Large intestine (tissue), 3 donors: ENCODE data around the gene LRRC8D. TPM values are rescaled to one million over a fixed set of nuclear protein-coding genes. Genes with fewer than 3 reads are reported as not detected.

Source experiments
- DNase-seq, 2 donors: peaks; one replicate each; pipeline versions ENCODE4 v3.0.0 to v3.0.0-alpha.2; 2013
- H3K27ac ChIP-seq: one replicate; pipeline ENCODE4 v1.5.1; 2013; ENCODE audit warnings: low read length
- H3K27me3 ChIP-seq: 2 replicates; pipeline ENCODE4 v1.6.1; 2013; ENCODE audit warnings: low read length; ENCODE audit not compliant: control insufficient read depth, insufficient read depth
- H3K36me3 ChIP-seq: 2 replicates; pipeline ENCODE4 v1.6.1; 2013; ENCODE audit warnings: low read length; ENCODE audit not compliant: control insufficient read depth, insufficient read depth
- H3K4me1 ChIP-seq: one replicate; pipeline ENCODE4 v1.6.1; 2013; ENCODE audit warnings: low read length; ENCODE audit not compliant: control insufficient read depth, insufficient read depth
- H3K4me3 ChIP-seq: one replicate; pipeline ENCODE4 v1.5.1; 2013; ENCODE audit warnings: low read length
- H3K9me3 ChIP-seq: one replicate; pipeline ENCODE4 v1.6.1; 2013; ENCODE audit warnings: mild to moderate bottlenecking, low read depth, low read length, moderate library complexity; ENCODE audit not compliant: control insufficient read depth
- WGBS: methylation state at CpG from one replicate; pipeline ENCODE4 v1.1.5; 2013; ENCODE audit warnings: low lambda C conversion rate; ENCODE audit not compliant: insufficient coverage; 5-methylcytosine and 5-hydroxymethylcytosine counted together
- polyA plus RNA-seq: library from polyadenylated mRNA; unstranded; fragments of 120-200 nt; gene quantifications from one replicate; pipeline ENCODE4 v1.2.1, GENCODE V29; 2013

LRRC8D gene
- polyA plus RNA-seq, 1 donor, result 33.3 TPM

- no CpG with 5 or more reads among the region's 1 CpG for WGBS
- no peaks in the 10 kb centered on the region for H3K27me3 ChIP-seq
- H3K27ac ChIP-seq, result no peak overlapping the region
- DNase-seq, result no peak
- H3K9me3 ChIP-seq, result no peaks in the 10 kb centered on the region
- H3K4me1 ChIP-seq, result no peaks in the 10 kb centered on the region
- H3K36me3 ChIP-seq, result peaks cover 23% of the 10 kb centered on the region
- H3K4me3 ChIP-seq, result no peak overlapping the region
Observed at GRCh38 chr1:89936694-89937093, 115.9 kb downstream of the LRRC8D start.

DNA sequence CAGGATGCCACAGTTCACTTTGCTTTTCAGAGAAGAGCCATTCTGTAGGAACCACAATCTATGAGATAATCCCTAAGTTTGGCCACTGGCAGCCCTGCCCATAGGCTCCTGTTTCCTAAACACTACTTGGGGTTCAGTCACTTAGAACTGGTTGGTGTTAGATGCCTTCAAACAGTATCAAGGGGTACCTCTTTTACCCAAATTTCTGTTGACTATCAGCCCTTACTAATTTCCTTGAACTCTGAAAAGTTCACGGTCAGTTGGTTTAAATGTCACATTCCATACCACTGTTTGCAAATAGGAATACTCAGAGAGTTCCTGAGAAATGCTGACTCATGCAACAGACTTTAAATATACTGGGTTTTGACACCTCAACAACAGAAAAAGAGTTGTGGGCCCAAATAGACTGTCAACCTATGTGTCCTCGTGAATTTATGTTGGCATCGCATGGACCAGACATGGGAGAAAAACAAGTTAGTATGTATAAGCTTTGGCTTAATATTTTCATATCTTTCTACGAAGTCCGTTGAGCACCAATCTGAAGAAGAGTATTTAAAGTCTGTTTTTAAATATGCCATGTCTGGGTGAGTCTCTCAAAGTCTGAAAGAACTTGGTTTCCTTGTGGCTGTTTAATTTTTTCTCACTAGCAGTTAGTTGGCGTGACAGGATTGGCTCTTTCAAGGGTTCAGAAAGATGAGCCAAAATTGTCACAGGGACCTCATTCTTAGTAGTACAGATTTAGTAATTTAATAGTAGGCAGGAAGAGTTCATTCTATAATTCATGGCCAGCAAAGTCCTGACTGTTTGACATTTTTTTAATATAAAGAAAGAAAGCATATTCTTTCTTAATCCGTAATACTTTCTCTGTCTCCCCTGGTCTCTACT lies 117.6 kb downstream of the LRRC8D start:
- no peaks in the 10 kb centered on the region for H3K27me3 ChIP-seq
- H3K4me1 ChIP-seq, result peaks cover 10% of the 10 kb centered on the region
- H3K27ac ChIP-seq, result no peak overlapping the region
- H3K9me3 ChIP-seq, result no peaks in the 10 kb centered on the region
- H3K4me3 ChIP-seq, result no peak overlapping the region
- peaks cover 18% of the 10 kb centered on the region for H3K36me3 ChIP-seq
- WGBS, result 100% methylated on average over 1 of the region's 7 CpGs
- no peak for DNase-seq

- Histone ChIP-seq H3K4me1 (peaks cover 10% of the 10 kb centered on the region), H3K4me3 (no peak overlapping the region), H3K27ac (no peak overlapping the region), H3K36me3 (peaks cover 11% of the 10 kb centered on the region), H3K27me3 (no peaks in the 10 kb centered on the region), H3K9me3 (no peaks in the 10 kb centered on the region)
- WGBS, result 100% methylated on average over 1 of the region's 7 CpGs
- DNase-seq, result no peak
Observed at GRCh38 chr1:89939059-89939570, 118.3 kb downstream of the LRRC8D start.

- DNase-seq, result no peak
- H3K27ac ChIP-seq, result no peak overlapping the region
- no peak overlapping the region for H3K4me3 ChIP-seq
- no CpG with 5 or more reads among the region's 9 CpGs for WGBS
- H3K9me3 ChIP-seq, result no peaks in the 10 kb centered on the region
- peaks cover 10% of the 10 kb centered on the region for H3K4me1 ChIP-seq
- no peaks in the 10 kb centered on the region for H3K27me3 ChIP-seq
- H3K36me3 ChIP-seq, result peaks cover 4% of the 10 kb centered on the region
Observed at GRCh38 chr1:89939693-89940438, 119.0 kb downstream of the LRRC8D start.

GRCh38 chr1:89941110-89941766 lies 120.4 kb downstream of the LRRC8D start:
- Histone ChIP-seq H3K9me3 (no peaks in the 10 kb centered on the region), H3K27ac (no peak overlapping the region), H3K36me3 (no peaks in the 10 kb centered on the region), H3K27me3 (no peaks in the 10 kb centered on the region), H3K4me1 (peaks cover 10% of the 10 kb centered on the region), H3K4me3 (no peak overlapping the region)
- 100% methylated on average over 2 of the region's 6 CpGs for WGBS
- DNase-seq, result no peak

DNA sequence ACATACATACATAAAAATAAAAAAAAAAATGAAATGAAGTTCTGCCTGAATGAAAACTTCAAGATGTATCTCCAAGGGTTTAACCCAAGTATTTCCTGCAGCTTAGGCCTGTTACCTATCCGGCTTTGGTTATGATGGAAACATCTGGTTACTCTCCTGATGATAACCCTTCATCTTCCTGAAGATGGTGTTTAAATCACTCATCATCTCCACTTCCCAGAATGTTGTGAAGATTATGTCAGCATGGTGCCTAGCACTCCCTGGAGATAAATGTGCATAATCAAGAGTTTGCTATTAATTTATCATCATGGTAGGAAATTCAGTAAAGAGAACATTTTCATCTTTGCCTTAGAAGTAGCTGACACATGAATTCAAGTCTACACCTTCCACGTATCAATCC lies 121.2 kb downstream of the LRRC8D start:
- no peak for DNase-seq
- H3K9me3 ChIP-seq, result no peaks in the 10 kb centered on the region
- no peaks in the 10 kb centered on the region for H3K27me3 ChIP-seq
- peaks cover 10% of the 10 kb centered on the region for H3K4me1 ChIP-seq
- no CpG with 5 or more reads among the region's 2 CpGs for WGBS
- H3K27ac ChIP-seq, result no peak overlapping the region
- H3K4me3 ChIP-seq, result no peak overlapping the region
- H3K36me3 ChIP-seq, result no peaks in the 10 kb centered on the region

DNA sequence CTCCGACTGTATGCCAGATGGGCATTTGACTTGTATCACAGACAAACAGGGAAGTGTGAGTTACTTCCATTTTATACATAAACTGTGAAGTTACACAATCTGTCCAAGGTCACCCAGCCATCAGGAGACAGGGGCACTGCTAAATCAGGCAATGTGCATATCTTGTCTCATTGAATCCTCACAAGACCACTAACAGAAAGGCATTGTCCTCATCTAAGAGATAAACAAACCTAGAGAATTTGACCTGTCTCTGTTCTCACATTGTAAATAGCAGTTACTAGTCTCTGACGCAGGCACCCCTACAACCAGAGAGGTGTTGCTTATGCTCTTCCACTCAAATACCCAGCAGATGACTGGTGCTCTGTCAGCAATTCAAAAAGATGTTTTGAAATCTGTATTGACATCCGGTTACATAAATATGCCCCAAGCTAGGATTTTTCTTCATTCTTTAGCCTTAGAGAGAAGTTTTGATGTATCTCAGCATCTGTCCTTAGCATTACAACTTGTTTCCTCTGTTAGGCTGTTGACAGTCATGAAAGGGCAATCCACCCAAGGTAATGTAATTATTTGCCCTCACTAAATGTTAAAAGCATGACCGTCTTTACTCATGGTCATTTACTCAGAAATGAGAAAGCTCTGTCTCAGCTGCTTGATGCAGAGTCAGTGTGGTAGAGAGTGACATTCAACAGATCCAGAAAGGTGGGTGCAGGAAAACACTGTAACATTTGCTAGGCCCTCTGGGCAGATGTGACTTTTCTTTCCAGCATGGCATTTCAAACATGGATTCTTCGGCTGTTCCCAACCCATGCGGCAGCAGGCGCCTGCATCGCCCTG lies 122.2 kb downstream of the LRRC8D start:
- Histone ChIP-seq H3K9me3 (no peaks in the 10 kb centered on the region), H3K4me1 (peaks cover 10% of the 10 kb centered on the region), H3K36me3 (no peaks in the 10 kb centered on the region), H3K27me3 (no peaks in the 10 kb centered on the region), H3K4me3 (no peak overlapping the region), H3K27ac (peak overlapping the region; percentile 33)
- DNase-seq, result peak in 1 of 2 donors; percentile 29
- WGBS, result 67% methylated on average over 5 of the region's 8 CpGs

GRCh38 chr1:89943846-89944781 lies 123.3 kb downstream of the LRRC8D start:
- Histone ChIP-seq H3K4me3 (no peak overlapping the region), H3K9me3 (no peaks in the 10 kb centered on the region), H3K27me3 (no peaks in the 10 kb centered on the region), H3K36me3 (no peaks in the 10 kb centered on the region), H3K27ac (no peak overlapping the region), H3K4me1 (peaks cover 10% of the 10 kb centered on the region)
- DNase-seq, result no peak
- WGBS, result 88% methylated on average over 1 of the region's 5 CpGs

- Histone ChIP-seq H3K27me3 (no peaks in the 10 kb centered on the region), H3K4me1 (peaks cover 19% of the 10 kb centered on the region), H3K36me3 (no peaks in the 10 kb centered on the region), H3K4me3 (no peak overlapping the region), H3K27ac (no peak overlapping the region), H3K9me3 (no peaks in the 10 kb centered on the region)
- WGBS, result no CpG with 5 or more reads among the region's 5 CpGs
- no peak for DNase-seq
Observed at GRCh38 chr1:89945852-89946476, 125.1 kb downstream of the LRRC8D start.
